HepG2 (cell line): ENCODE data around the gene BAZ1B. TPM values are rescaled to one million over a fixed set of nuclear protein-coding genes. Genes with fewer than 3 reads are reported as not detected.
A peak's percentile ranks its signal among the peaks of the same experiment; 100 is the strongest.

Experiments used
- KLF11 ChIP-seq: IDR thresholded peaks from 2 replicates; pipeline ENCODE4 v1.6.1; 2016; ENCODE audit warnings: missing compliant biosample characterization
- MBD4 ChIP-seq: IDR thresholded peaks from 2 replicates; pipeline ENCODE4 v1.6.1; 2012; ENCODE audit warnings: low read length, inconsistent platforms, borderline replicate concordance
- MEIS2 ChIP-seq: sonication (generic); formaldehyde crosslinking; IDR thresholded peaks from 2 replicates; pipeline ENCODE4 v1.9.0; 2021; ENCODE audit warnings: mild to moderate bottlenecking, missing genetic modification reagents
- NBN ChIP-seq: fragments of 450-650 bp; conservative IDR thresholded peaks from 2 replicates; pipeline ENCODE4 v1.6.1; 2017
- NRL ChIP-seq: sonication (generic); formaldehyde crosslinking; IDR thresholded peaks from 2 replicates; pipeline ENCODE4 v1.5.0; 2020; ENCODE audit warnings: missing genetic modification reagents, mild to moderate bottlenecking, moderate library complexity, borderline replicate concordance
- SAFB2 ChIP-seq: sonication (generic); formaldehyde crosslinking; IDR thresholded peaks from 2 replicates; pipeline ENCODE4 v1.5.1; 2020; ENCODE audit warnings: missing genetic modification reagents, low read depth, mild to moderate bottlenecking, borderline replicate concordance
- ZBTB38 ChIP-seq: sonication (generic); formaldehyde crosslinking; IDR thresholded peaks from 2 replicates; pipeline ENCODE4 v1.5.1; 2020; ENCODE audit warnings: mild to moderate bottlenecking, missing genetic modification reagents
- ZNF121 ChIP-seq: sonication (generic); formaldehyde crosslinking; IDR thresholded peaks from 2 replicates; pipeline ENCODE4 v1.5.0; 2020; ENCODE audit warnings: mild to moderate bottlenecking, missing genetic modification reagents
- ZNF30 ChIP-seq: sonication (generic); formaldehyde crosslinking; IDR thresholded peaks from 2 replicates; pipeline ENCODE4 v1.5.0; 2020; ENCODE audit warnings: mild to moderate bottlenecking, missing genetic modification reagents
- ZNF333 ChIP-seq: sonication (generic); formaldehyde crosslinking; IDR thresholded peaks from 2 replicates; pipeline ENCODE4 v1.4.0; 2020; ENCODE audit warnings: mild to moderate bottlenecking, missing genetic modification reagents, borderline replicate concordance
- ZNF430 ChIP-seq: sonication (generic); formaldehyde crosslinking; IDR thresholded peaks from 2 replicates; pipeline ENCODE4 v1.9.0; 2021; ENCODE audit warnings: mild to moderate bottlenecking, missing genetic modification reagents
- polyA plus RNA-seq, 8 experiments: library from polyadenylated mRNA; depleted of rRNA in 3 of 8; stranded (reverse) in 7 of 8; unstranded in 1 of 8; fragments of >200 nt; fragmentation: Illumina TruSeq in 4 of 8; extraction: Trizol in 4 of 8; gene quantifications; 2 replicates each; pipeline versions ENCODE4 v1.2.1 to v1.2.3, GENCODE V29; 2011 to 2016; ENCODE audit warnings: low read depth in 4 of 8, missing spikeins in 1 of 8, mixed read lengths in 1 of 8; ENCODE audit not compliant: insufficient read depth in 1 of 8
- total RNA-seq, 5 experiments: library from RNA; depleted of rRNA; stranded (reverse); fragments of >200 nt; fragmentation: Illumina TruSeq; extraction: Trizol; gene quantifications; 2 replicates each; pipeline ENCODE4 v1.2.3, GENCODE V29; 2016; ENCODE audit warnings: low read depth in 1 of 5
- TF ChIP-seq, protein P1 (sequence below): sonication (generic); formaldehyde crosslinking; IDR thresholded peaks from 2 replicates; pipeline ENCODE4 v1.4.0; 2020; ENCODE audit warnings: missing genetic modification reagents, borderline replicate concordance
- TF ChIP-seq, protein P2 (sequence below): IDR thresholded peaks from 2 replicates; pipeline ENCODE4 v1.6.1; 2016; ENCODE audit warnings: missing compliant biosample characterization, missing genetic modification reagents, borderline replicate concordance
- TF ChIP-seq, protein P3 (sequence below): sonication (generic); formaldehyde crosslinking; IDR thresholded peaks from 2 replicates; pipeline ENCODE4 v1.9.0; 2022; ENCODE audit warnings: low read depth, missing genetic modification reagents

Gene BAZ1B
- total and polyA plus RNA-seq, 2 of the 13 experiments (the other 11 are each of a cell fraction or from before 2014, with no cell fraction given), result 18.6 to 69.4 TPM

DNA sequence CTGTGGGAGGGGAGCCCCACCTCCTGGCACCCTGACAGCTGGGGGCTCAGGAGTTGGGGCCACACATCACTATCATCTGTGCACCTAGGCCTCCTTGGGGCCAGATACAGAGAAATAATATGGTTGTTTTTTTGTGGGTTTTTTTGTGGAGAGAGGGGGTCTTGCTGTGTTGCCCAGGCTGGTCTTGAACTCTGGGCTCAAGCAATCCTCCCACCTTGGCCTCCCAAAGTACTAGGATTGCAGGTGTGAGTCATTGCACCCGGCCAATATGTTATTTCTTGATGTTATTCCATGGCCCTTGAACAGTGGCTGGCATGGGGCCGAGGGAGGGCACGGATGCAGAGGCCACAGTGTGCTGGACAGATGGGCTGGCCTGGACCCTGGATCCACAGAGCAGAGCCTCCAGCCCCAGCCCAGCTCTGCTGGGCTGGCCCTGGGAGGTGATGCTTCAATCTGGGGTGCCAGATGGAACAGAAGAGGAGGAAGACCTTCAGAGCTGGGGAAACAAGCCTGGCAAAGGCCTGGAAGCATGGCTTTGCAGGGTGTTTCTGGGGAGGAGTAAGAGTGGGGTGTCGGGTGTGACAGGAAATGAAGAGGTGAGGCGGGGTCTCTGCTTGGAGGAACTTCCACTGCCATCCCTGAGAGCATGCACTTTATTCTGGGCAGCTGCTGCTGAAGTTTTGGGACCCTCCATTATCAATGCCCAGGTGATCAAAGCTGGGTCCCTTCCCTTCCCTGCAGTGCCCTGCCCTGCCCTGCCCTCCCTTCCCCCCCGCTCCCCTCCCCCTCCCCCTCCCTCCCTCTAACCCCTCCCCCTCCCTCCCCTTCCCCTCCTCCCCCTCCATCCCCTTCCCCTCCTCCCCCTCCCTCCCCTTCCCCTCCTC lies 92.2 kb downstream of the BAZ1B start (continued):
- TF ChIP-seq, protein P1, sequence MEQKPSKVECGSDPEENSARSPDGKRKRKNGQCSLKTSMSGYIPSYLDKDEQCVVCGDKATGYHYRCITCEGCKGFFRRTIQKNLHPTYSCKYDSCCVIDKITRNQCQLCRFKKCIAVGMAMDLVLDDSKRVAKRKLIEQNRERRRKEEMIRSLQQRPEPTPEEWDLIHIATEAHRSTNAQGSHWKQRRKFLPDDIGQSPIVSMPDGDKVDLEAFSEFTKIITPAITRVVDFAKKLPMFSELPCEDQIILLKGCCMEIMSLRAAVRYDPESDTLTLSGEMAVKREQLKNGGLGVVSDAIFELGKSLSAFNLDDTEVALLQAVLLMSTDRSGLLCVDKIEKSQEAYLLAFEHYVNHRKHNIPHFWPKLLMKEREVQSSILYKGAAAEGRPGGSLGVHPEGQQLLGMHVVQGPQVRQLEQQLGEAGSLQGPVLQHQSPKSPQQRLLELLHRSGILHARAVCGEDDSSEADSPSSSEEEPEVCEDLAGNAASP (CRISPR knock-in tag), result no peak
- no peak for TF ChIP-seq SAFB2
- no peak for TF ChIP-seq ZBTB38 (CRISPR knock-in tag)
- TF ChIP-seq NRL (CRISPR knock-in tag), result no peak
- TF ChIP-seq, protein P2, sequence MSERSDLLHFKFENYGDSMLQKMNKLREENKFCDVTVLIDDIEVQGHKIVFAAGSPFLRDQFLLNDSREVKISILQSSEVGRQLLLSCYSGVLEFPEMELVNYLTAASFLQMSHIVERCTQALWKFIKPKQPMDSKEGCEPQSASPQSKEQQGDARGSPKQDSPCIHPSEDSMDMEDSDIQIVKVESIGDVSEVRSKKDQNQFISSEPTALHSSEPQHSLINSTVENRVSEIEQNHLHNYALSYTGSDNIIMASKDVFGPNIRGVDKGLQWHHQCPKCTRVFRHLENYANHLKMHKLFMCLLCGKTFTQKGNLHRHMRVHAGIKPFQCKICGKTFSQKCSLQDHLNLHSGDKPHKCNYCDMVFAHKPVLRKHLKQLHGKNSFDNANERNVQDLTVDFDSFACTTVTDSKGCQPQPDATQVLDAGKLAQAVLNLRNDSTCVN (CRISPR knock-in tag), result no peak
- TF ChIP-seq ZNF333 (CRISPR knock-in tag), result no peak
- TF ChIP-seq, protein P3, sequence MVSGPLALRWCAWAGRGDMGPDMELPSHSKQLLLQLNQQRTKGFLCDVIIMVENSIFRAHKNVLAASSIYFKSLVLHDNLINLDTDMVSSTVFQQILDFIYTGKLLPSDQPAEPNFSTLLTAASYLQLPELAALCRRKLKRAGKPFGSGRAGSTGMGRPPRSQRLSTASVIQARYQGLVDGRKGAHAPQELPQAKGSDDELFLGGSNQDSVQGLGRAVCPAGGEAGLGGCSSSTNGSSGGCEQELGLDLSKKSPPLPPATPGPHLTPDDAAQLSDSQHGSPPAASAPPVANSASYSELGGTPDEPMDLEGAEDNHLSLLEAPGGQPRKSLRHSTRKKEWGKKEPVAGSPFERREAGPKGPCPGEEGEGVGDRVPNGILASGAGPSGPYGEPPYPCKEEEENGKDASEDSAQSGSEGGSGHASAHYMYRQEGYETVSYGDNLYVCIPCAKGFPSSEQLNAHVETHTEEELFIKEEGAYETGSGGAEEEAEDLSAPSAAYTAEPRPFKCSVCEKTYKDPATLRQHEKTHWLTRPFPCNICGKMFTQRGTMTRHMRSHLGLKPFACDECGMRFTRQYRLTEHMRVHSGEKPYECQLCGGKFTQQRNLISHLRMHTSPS (CRISPR knock-in tag), result no peak
- no peak for TF ChIP-seq MBD4
- no peak for TF ChIP-seq NBN
- peak; percentile 80 for TF ChIP-seq ZNF121
- TF ChIP-seq MEIS2 (CRISPR knock-in tag), result no peak
- no peak for TF ChIP-seq ZNF30
- no peak for TF ChIP-seq KLF11 (CRISPR knock-in tag)
- TF ChIP-seq ZNF430 (CRISPR knock-in tag), result no peak
